Chondrocyte (in vitro differentiated cells): ENCODE data around the gene TFAP2B. TPM values are rescaled to one million over a fixed set of nuclear protein-coding genes. Genes with fewer than 3 reads are reported as not detected.

ENCODE experiments used
- DNase-seq: peaks from one replicate; pipeline ENCODE4 v3.0.0; 2021; ENCODE audit warnings: mixed read lengths, low spot score
- H3K27ac Mint-ChIP-seq: one replicate; pipeline ENCODE4 v1.8.0; 2021; ENCODE audit warnings: mild to moderate bottlenecking, moderate library complexity, mixed read lengths; ENCODE audit not compliant: unreplicated experiment
- H3K27me3 Mint-ChIP-seq: 2 replicates; pipeline ENCODE4 v1.8.0; 2021; ENCODE audit warnings: low read depth, mixed read lengths
- H3K36me3 Mint-ChIP-seq: 2 replicates; pipeline ENCODE4 v1.8.0; 2021; ENCODE audit warnings: low read depth, mixed read lengths
- H3K4me1 Mint-ChIP-seq: 2 replicates; pipeline ENCODE4 v1.8.0; 2021; ENCODE audit warnings: low read depth, mild to moderate bottlenecking, mixed read lengths
- H3K4me3 Mint-ChIP-seq: one replicate; pipeline ENCODE4 v1.8.0; 2021; ENCODE audit warnings: mild to moderate bottlenecking, moderate library complexity, mixed read lengths; ENCODE audit not compliant: unreplicated experiment
- H3K9me3 Mint-ChIP-seq: 2 replicates; pipeline ENCODE4 v1.8.0; 2021; ENCODE audit warnings: low read depth, mixed read lengths
- CTCF ChIP-seq: fragments of 200-600 bp; sonication (generic); IDR thresholded peaks from 2 replicates; pipeline ENCODE4 v1.5.0; 2021; ENCODE audit warnings: antibody characterized with exemption, mild to moderate bottlenecking, moderate library complexity
- total RNA-seq: library from RNA; stranded (reverse); gene quantifications from 3 replicates; pipeline ENCODE4 v1.2.1, GENCODE V29; 2021

TFAP2B gene
- total RNA-seq, 1 donor from 2014 or later = 14.8 TPM

- no peaks in the 10 kb centered on the region for H3K36me3 Mint-ChIP-seq
- peaks cover 1% of the 10 kb centered on the region for H3K9me3 Mint-ChIP-seq
- no peak for TF ChIP-seq CTCF
- DNase-seq = no peak
- no peaks in the 10 kb centered on the region for H3K4me1 Mint-ChIP-seq
- H3K27ac Mint-ChIP-seq = no peak overlapping the region
- no peaks in the 10 kb centered on the region for H3K27me3 Mint-ChIP-seq
- H3K4me3 Mint-ChIP-seq = no peak overlapping the region
Observed at GRCh38 chr6:50889935-50890334, 71.3 kb downstream of the TFAP2B start.

GRCh38 chr6:50890579-50890978 lies 71.9 kb downstream of the TFAP2B start:
- no peak for TF ChIP-seq CTCF
- no peak overlapping the region for H3K4me3 Mint-ChIP-seq
- H3K36me3 Mint-ChIP-seq = peaks cover 3% of the 10 kb centered on the region
- H3K4me1 Mint-ChIP-seq = no peaks in the 10 kb centered on the region
- no peak for DNase-seq
- peaks cover 4% of the 10 kb centered on the region for H3K9me3 Mint-ChIP-seq
- no peaks in the 10 kb centered on the region for H3K27me3 Mint-ChIP-seq
- no peak overlapping the region for H3K27ac Mint-ChIP-seq

GRCh38 chr6:50891290-50891689 lies 72.6 kb downstream of the TFAP2B start:
- no peak overlapping the region for H3K4me3 Mint-ChIP-seq
- no peak for TF ChIP-seq CTCF
- peaks cover 3% of the 10 kb centered on the region for H3K36me3 Mint-ChIP-seq

More at GRCh38 chr6:50891290-50891689, 72.6 kb downstream of the TFAP2B start:
- Mint-ChIP-seq H3K27ac (no peak overlapping the region), H3K9me3 (peaks cover 4% of the 10 kb centered on the region), H3K27me3 (no peaks in the 10 kb centered on the region), H3K4me1 (no peaks in the 10 kb centered on the region)
- DNase-seq = no peak

Other genes with a start within 250 kb of the TFAP2B start
- gene TFAP2D, start 105.3 kb upstream of the TFAP2B start, total RNA-seq = not detected in 3 replicates